Bone marrow (tissue), 2 donors: Measurements from ENCODE around the gene GNG13.
"Not testable (repeated sequence)": the region's sequence is repeated elsewhere in the genome, so short reads cannot be mapped to it uniquely, and the experiment has no call there.

Source experiments
- DNase-seq, 2 donors: peaks; one replicate each; lab custom pipeline; 2025; lab: John Stamatoyannopoulos, UW

GNG13 gene

DNA sequence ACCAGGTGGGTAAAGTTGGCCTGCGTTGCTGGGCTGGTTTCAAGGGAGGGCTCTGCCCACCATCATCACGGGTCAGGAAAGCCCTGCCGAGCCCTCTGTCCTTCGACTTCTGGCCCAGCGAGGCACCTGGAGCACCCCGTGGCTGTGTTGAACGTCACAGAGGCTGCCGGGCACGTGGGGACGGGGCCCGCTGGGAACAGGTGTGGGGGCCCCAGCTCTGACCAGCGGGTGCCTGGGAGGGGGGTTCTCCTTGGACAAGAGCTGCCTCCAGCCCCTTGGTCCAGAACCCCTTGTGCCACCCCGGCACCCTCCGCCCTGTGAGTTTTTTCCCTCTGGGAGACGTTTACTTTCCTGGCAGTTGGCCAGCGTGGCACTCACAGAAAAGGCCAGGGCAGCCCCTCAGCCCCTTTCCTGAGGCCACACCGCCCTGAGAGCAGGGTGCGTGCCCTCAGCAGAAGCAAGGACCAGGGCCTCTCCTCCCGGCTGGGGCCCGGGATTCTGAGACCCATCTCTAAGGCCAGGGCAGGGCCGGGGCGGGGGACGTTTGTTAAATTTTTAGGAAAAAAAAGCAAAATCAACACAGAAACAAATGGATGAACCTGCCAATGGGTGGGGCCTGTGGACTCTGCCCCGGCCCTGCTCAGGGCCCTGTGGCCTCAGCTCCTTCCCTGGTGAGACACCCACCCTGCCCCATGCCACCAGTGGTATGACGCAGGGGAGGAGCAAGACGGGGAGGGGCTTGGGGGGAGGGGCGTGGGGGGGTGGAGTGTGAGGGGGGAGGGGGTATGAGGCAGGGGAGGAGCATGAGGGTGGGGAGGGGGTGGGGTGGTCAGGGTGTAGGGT is 31.3 kb upstream of the GNG13 start:
- no peak for DNase-seq

DNA sequence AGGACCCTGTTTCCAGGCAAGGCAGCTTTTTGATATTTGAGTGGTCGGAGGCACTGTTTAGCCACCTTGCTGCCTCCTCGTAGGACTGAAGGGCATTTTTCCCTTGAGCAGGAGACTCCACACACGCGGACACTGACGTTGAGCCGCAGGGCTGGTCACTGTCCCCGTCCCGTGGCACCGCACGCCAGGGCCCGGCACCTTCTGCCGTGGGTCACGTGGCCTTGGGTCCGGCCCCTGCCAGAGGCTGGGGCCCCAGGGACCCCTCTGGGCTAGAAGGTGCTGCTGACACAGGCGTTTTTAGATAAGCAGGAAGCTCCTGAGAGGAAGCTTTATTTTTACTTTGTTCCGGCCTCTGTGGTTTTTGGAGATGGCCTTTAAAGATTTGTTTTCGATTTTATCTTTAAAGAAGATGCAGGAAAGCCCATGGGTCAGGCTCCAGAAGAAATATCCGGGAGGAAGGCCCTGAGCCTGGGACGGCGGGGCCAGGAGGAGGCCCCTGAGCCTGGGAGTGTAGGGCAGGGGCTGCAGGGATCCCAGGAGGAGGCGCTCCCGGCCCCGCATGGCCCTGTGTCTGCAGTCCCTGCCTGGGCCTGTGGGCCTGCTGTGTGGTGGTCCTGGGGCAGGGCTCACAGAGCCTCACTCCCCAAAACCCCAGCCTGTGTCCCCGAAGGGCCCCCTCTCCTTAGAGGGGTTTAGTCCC is 30.5 kb upstream of the GNG13 start:
- DNase-seq = no peak

DNA sequence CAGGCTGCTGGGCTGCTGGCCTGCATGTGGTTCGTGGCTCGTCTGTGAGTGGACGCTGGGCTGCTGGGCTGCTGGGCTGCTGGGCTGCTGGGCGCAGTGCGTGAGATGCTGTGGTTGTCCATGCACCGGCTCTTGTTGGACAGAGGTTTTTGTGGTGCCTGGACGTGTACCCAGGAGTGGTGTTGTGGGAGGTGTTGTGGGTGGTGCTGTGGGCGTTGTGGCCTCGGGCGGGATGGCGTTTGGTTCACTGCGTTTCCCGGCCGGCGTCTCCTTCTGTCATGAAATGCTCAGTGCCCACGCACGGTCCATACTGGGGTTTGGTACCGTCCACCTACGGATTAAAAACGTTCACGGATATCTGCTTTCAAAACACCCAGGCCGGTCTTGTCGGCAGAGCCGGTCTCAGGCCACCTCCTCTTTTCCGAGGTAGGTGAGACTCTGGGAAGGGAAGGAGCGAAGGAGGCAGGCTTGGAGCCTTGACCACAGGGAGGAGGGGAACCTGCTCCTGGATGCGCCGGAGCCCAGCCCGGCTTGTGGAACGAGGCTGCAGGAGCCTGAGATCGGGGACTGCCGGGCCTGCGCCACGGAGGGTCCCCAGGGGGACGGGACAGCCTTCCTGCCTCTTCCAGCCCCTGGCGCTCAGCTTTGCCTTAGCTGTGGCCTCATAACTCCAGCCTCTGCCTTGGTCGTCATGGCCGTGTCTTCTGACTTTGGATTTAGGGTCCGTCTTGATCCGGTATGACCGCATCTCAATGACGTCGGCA is 29.8 kb upstream of the GNG13 start:
- DNase-seq = no peak

DNA sequence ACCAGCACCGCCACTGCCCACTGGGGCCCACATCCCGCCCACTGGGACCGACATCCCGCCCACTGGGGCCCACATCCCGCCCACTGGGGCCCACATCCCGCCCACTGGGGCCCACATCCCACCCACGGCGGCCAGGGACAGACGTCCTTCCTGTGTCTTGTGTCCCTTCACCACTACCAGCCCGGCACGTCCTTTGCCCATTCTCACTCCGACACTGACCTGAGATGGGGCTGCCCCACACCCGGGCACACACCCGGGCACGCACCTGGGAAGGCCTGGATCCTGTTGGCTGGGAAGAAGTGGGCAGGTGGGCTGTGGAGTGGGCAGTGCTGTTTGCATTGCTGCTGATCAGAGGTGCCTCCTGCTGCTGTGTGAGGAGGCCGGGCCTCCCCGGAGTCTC is 28.4 kb upstream of the GNG13 start:
- no peak for DNase-seq

DNA sequence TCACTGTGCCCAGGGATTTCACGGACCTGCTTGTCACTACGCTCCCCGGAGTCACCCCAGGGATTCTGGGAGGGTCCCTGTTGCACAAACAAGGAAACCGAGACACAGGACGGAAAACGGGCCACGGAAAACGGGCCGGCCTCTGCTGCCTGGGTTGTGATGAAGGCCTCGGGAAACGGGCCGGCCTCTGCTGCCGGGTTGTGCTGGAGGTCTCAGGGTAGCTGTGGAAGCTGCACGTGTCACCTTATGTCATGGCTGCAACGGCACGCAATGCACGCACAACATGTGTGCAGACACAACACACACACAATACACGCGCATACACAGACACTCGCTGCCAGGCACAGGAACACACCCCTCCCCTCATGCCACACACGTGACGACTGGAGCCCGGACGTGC is 27.0 kb upstream of the GNG13 start:
- no peak for DNase-seq

DNA sequence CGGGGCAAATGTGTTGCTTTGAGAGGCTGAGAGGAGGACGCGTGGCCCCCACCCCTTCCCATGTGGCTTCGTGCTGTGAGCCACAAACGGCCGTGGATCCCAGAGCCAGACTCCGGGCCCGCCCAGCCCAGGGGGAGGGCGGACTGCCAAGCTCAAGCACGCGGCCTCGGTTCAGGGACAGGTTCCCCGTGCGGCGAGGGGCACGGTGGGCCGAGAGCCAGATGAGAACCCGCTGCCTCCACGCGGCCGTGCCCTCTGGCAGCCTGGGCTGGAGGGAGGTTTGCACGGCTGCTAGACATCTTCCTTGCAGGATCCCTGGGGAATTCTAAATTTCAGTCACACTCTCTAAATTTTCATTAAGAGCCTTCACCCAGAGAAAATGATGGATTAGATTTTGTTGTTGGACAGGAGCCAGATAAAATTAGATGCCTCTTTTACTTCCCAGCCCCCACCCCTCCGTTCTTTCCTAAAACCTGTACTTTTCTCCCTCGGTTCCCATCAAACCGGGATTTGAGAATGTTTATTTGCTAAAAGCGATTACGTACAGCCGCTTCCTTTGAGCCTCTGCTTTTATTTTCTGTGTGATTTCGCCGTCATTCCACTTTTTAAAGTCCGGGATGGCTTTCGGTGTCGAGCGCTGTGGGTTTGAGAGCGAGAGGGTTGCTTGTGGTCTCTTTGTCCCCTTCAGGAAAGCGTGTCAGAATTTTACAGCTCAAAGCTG is 25.0 kb upstream of the GNG13 start:
- DNase-seq = no peak

DNA sequence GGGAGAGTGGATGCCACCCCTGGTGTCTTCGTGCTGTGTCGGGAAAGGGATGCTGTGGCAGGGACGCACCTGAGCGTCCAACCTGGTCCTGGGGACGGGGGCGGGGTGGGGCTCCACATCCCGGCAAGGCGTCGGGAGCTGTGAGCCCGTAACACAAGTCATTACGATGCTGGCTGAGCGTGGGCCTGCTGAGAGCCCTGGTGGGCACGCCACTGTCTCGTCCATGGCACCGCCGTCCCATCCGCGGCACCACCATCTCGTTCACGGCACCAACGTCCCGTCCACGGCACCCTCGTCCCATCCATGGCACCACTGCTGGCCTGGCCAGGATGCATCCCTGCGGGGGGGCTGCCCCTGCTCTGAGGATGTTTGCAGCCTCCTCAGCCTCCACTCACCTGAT is 24.1 kb upstream of the GNG13 start:
- no peak for DNase-seq

DNA sequence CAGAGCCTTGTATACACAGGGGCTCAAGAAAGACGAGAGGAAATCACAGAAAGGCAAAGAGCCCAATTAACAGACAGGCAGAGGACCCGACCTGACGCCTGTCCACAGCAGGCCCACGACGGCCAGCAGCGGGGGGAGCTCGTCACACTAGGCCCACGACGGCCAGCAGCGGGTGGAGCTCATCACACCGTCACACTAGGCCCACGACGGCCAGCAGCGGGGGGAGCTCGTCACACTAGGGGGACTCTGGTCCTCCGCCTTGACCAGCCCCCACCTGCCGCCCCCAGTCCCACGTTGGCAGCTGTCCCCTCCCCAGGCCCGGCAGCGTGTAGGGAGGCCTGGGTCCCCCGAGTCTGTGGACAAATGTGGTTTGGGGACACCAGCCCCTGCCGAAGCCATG is 23.7 kb upstream of the GNG13 start:
- DNase-seq = no peak

DNA sequence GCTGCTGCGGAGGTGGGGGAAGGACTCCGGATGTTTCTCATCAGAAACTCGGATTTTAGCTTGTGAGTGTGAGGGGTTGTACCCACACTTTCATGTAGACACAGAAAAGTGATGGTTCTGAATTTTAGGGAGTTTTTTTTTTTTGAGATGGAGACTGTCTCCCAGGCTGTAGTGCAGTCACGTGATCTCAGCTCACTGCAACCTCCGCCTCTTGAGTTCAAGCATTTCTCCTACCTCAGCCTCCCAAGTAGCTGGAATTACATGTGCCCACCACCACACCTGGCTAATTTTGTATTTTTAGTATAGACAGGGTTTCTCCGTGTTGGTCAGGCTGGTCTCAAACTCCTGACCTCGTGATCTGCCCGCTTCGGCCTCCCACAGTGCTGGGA is 22.4 kb upstream of the GNG13 start:
- DNase-seq = no peak

DNA sequence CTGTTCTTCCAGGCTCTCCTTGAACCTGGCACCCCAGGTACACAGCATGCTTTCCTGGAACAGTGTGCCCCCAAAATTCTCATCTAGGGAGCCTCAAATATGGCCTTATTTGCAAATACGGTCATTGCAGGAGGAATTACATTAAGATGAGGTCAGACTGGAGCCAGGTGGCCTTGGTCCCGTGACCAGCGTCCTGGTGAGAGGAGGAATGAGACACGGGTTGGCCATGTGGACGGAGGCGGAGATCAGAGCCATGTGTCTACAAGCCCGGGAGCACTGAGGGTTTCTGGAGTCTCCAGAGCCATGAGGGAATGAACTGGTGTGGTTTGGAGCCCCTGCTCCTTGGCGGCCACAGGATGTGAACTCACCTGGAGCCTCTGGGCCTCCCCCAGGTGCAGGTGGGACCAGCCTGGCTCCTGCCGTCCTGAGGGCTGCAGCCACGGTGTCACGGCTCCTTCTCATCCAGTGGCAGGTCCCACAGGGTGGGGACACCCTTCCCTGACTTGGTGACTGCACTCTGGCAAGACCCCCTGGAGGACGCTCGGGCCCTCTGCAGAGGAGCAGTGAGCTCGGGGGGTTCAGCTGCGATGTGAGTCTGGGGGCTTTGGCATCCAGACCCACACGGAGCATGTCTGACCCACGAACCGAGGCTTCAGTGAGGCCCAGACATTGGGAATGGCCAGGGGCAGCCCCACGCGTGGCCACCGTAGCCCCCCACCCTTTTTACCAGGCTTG is 21.8 kb upstream of the GNG13 start:
- DNase-seq = no peak

DNA sequence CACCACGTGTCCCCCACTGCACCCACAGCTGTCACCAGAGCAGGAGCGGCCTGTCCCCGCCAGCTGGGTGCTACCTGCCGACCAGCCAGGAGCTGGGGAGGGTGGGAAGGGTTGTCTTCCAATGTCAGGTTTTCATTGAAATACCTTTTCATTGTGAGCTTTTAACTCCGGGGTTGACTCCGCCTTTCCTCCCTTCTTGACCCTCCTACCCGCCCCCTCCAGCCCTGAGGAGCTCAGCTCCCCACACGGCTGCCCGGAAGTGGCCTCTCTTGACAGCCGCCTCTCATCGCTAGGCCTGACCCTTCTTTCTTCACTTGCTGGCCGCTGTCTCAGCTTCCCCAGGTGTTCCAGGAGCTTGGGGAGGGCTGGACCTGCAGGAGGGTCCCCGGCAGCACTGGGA is 21.2 kb upstream of the GNG13 start:
- no peak for DNase-seq

DNA sequence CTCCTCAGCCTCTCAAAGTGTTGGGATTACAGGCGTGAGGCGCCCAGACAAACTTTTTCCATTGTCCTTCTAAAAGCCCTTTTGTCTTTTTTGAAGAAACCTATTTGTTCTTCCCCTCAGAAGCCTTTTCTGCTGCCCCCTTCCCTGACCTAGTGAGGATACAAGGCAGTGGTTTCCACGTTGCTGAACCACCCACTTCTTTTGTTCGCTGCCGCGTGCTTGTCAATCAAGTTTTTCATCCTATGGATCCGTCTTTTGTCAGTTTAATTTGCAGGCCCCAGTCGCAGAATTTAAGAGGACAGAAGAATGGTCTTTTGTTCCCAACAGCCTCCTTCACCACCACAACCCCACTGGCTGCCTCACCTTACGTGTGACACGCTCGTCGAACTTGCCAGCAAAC is 20.2 kb upstream of the GNG13 start:
- no peak for DNase-seq

DNA sequence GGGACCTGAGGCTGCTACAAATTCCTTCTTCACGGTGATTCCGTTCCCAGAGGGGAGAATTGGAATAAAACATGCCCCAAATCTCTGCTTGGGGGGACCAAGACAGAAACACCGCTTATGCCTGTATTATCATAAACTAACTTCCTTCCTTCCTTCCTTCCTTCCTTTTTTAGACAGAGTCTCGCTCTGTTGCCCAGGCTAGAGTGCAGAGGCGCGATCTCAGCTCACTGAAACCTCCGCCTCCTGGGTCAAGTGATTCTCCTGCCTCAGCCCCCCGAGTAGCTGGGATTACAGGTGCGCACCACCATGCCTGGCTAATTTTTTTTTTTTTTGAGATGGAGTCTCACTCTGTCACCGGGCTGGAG is 19.5 kb upstream of the GNG13 start:
- not testable (repeated sequence) for DNase-seq

DNA sequence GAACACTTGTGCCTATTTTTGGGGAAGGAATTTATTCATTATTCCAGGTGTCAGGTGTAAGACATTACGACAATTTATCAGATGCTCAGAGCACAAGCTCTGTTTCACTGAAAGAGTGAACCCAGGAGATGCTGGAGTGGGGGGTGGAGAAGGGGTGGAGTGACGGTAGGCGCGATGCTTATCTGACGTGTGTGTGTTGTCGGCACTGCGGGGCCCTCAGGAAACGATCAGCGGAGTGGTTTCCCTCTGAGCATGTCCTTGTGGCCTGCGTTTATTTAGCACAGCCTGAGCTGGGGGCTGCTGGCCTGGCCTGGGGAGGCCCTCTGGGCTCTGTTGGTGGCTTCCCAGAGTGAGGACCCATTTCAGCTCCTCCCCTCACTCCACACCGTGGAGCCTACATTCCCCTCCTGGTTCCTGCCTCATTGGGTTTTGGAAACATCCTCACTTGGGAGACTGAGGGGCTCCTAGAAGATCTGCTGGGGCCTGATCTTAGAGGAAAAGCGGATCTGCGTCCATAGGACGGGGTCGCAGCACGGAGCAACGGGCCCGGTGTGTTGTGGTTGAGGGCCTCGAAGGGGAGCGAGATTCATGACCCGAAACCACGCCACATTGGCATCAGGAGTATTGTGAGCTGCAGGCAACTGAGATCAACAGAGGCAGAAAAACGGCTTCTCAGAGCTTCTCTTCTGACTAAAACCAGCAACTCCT is 19.0 kb upstream of the GNG13 start:
- no peak for DNase-seq

DNA sequence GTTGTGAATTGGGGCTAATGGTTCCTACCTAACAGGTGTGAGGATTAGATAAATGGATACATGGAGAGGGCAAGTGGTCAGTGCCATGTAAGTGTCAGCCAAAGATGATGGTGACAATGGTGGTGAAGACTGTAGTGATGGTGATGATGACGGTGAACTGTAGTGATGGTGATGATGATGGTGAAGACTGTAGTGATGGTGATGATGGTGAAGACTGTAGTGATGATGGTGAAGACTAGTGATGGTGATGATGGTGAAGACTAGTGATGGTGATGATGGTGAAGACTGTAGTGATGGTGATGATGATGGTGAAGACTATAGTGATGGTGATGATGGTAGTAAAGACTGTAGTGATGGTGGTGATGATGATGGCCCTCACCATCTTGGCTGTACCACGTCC is 18.1 kb upstream of the GNG13 start:
- no peak for DNase-seq

DNA sequence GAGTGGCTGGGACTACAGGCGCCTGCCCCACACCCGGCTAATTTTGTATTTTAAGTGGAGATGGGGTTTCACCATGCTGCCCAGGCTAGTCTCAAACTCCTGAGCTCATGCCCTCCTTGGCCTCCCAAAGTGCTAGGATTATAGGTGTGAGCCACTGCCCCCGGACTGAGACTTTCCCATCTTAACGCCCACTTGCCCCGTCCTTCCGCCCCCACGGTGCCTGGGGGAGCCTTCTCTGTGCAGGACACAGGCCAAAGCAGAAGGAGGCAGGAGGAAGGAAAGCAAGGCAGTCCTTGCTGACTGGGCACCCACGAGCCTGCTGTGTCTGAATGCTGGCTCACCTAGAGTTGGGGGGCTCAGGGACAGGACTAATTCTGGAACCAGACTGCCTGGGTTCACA is 17.6 kb upstream of the GNG13 start:
- no peak for DNase-seq

DNA sequence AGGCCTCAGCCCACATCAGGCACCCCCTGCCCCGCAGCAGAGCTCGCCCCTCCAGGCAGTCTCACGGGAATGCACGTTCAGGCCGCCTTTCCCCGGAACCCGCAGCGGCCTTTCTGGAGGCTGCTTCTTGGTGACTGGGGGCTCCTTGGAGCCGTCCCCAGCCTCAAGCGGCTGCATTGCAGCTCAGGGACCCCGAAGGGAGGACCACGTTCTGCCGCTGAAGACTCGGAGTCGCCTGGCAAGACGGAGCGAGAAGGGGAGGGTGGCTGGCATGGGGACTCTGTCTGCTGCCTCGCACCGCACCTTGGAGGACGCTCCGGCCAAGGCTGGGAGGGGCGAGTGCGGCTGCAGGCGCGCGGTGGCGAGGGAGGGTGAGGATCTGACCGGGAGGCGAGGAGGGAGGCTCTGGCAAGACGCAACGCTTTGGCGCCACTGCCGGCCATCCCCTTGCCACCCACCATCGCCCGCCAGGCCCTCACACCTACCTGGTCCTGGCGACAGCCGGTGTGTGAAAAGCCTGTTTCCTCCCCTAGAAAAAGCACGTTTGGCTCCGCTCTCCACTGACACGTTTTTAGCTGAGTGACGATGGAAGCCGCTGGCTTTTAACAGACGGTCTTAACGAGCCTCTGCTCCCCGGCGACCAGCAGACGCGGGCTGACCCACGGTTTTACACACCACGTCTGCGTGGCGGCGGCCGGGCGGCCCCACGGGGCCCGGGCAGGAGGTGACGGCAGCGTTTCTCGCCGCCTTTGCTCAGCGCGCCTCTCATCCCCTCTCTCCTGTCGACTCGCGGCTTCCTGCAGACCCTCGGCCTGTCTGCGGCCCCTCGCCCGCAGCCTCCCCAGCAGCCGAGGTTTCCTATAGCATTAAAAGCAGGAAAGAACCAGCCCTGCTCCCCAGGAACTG is 16.7 kb upstream of the GNG13 start:
- DNase-seq = no peak

DNA sequence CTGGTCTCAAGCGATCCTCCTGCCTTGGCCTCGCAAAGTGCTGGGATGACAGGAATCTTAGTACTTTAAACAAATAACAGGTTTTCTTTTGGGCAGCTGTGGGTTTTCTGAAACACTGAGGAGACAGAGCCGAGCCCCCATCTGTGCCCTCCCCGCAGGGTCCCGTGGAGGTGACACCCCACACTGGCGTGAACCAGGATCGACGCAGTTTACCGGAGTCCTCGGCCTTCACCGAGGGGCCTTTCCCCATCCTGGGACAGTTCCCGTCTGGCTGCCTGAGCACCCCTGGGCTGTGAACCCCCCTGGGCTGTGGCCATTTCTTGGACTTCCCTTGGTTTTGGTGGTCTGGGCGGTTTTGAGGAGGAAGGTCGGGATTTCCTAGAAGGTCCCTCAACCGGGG is 15.3 kb upstream of the GNG13 start:
- no peak for DNase-seq

DNA sequence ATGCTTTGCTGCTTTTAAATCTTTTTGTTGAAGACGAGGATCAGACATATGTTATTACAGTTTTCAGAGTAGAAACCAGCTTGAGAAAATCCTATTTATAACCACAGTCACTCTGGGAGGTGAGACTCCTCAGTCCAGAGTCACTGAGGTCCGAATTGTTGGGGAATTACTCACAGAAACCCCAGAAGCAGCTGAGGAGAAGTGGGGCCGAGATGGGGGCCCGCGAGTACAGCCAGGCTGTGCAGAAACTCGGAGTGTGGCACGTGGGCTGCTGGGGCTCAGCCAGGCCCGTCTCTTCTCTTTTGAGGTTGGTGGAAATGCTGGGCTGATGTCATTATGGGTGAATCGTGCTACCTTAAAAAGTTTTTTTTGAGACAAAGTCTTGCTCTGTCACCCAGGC is 14.4 kb upstream of the GNG13 start:
- no peak for DNase-seq

DNA sequence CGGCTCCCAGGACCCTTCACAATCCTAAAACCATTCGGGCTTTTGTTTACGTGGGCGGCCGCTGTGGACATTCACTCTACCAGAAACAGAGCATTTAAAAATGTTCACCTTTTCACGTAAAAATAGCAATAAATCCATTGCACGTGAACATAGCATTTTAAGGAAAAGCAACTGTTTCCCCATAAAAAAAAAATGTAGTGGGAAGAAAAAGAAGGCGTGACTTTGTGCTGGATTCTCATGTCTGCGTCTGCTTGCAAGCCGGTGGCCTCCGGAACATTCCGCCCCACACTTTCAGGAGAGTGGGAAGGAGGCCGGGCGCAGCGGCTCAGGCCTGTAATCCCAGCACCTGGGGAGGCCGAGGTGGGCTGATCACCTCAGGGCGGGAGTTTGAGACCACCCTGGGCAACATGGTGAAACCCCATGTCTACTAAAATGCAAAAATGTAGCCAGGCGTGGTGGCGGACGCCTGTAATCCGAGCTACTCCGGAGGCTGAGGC is 13.4 kb upstream of the GNG13 start:
- no peak for DNase-seq
